SH-SY5Y (cell line): ENCODE measurements around the gene KCNJ5.
A peak's percentile ranks its signal among the peaks of the same experiment; 100 is the strongest.

Experiments
- GATA2 ChIP-seq: IDR thresholded peaks from 2 replicates; pipeline ENCODE4 v1.6.1; 2011; ENCODE audit warnings: mild to moderate bottlenecking, low read depth, low read length
- GATA3 ChIP-seq: IDR thresholded peaks from 2 replicates; pipeline ENCODE4 v1.6.1; 2011; ENCODE audit warnings: low read depth, mild to moderate bottlenecking, low read length, moderate library complexity

KCNJ5 gene

DNA sequence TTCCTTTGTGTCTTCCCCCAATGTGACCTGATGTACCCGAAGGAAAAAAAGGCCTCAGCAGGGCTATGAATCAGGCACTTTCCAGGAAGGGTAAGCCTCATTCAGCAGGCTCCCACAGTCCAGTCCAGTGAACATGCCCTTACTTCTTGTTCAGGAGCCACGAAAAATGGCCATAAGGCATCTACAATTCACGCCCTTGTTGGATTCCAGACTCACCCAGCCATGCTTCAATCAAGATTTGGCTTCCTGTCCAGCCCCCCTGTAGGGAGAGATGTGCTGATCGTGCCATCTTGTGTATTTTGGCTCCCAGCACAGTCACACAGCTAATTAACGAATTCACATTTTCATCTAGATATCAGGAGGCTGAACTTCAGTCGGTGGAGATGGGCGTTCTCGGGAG is 9.9 kb upstream of the KCNJ5 start:
- TF ChIP-seq GATA2, result no peak
- TF ChIP-seq GATA3, result no peak

DNA sequence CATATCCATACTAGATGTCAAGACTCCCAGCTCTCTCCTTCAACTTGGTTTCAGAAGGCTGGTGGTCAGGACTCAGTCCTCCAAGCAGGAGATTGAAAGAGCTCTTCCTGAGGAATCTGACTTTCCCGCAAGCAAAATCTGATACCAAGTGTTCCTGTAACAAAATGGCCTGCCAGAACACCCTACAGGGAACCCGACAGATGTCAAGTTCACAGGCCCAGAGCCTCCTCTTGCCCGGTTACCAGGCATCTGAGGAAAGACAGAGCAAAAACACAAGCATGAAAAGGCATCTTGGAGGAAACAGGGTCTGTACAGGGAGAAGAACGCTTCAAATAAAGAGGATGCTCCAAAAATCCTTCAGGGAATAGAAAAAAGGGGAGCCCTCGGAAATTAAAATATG is 8.7 kb upstream of the KCNJ5 start:
- no peak for TF ChIP-seq GATA3
- TF ChIP-seq GATA2, result no peak

DNA sequence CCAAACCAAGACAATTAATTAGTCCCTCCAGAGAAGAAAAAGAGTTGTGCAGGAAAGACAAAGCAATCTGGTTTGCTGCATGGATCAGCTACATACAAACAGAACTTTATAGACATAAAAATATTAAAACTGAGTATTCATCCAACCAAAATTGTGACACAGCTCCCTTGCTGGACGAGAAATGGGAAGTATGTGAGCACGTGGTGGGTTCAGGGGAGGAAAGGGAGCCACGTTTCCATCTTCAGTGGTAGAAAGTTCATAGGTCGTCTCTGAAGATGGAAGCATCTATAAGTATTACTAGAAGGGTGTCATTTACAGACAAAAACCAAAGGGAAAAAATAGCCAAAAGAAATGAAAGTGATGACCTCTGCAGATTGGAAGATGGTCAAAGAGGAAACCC is 7.1 kb upstream of the KCNJ5 start:
- no peak for TF ChIP-seq GATA2
- TF ChIP-seq GATA3, result no peak

DNA sequence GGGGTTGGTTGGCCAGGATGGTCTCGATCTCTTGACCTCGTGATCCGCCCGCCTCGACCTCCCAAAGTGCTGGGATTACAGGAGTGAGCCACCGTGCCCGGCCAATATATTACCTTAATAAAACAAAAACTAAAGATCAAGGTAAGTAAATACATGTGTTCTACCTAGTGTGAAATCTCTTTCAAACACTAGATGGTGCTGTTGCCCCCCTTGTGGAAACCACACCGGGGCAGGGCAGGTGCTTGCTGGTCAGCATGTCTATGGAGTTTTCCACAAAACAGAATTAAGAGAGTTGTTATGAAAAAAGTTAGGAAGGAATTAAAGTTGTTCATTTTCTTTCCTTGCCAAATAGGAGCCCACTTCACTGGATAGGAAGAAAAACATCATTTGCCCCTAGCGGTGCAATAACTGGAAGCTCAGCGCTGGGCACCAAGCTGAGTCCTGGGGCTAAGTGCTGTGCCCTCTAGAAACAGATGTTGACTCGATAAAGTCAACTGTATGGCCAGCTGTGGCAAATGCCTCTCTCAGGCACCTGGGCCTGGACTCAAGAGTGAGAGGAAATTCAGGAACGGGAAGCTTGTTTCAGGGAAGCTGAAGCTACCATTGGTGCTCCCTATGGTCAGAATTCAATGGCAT is 6.3 kb upstream of the KCNJ5 start:
- TF ChIP-seq GATA3 (no peak), GATA2 (no peak)

DNA sequence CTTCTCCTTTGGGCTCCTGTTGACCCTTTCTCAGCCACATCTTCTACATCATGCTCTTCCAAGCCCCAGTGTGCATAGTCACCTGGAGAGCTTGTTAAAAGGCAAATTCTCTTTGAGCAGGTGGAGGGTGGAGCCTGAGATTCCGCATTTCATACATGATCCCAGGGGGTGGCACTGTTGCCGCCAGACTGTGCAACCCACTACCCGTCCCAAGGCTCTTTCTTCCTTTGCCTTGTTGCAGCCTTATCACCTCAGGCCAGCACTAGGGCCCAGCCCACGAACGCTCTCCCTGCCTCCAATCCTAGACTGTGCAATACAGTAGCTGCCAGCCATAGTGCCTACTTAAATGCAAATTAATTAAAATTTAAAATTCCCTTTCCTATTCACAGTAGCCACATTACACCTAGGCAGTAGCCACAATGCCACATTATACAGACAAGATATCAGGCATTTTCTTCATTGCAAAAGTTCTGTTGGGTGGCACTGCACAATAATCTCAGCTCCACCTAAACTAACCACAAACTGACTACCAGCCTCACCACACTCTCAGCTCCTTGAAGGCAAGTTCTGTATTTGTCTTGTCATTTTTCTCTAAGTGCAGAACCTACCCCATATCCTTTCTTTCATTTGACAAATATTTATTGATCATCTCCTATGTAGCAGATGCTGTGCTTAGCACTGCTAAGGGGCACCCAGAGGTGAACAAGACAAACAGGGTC is 4.6 kb upstream of the KCNJ5 start:
- no peak for TF ChIP-seq GATA2
- TF ChIP-seq GATA3, result no peak

DNA sequence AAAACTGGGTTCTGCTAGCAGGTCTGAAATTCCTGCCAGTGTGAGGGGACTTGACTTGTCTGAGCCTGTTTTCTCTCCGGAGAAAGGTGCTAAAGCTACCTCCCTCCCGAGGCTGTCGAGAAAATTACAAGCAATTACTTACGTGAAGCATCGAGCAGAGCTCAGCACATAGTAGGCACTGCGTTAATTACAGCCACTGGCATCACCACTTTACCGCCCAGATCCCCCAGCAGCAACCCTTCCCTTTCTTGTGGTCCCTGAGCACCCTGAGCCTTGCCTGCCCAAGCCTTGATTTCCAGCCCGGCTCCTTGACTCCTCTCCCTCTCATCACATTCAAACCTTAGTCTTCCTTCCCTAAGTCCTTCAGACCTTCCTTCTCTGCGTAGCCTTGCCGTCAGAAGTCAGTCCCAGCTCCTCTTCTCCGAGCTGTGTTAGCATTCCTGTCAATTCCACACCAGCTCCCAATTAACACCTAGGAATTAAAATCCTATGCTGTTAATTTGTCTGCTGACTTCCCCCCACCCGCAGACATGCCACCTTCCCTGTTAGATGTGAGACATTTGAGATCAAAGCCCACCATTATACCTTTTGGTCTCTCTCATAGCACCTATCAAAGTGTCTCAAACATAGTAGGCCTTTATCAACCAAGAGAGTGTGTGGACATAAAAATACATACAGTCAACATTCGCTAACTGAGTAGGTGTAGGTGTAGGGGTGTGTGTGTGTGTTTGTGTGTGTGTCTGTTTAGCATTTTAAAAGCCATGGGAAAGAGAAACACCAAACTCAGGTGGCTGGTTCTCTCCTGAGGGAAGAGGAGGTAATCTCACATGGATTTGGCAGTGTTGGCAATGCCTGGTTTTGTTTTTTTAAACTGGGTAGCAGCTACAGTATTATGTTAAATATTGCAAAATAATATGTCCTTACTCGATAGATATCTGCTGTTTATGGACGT is 2.8 kb upstream of the KCNJ5 start:
- TF ChIP-seq GATA3 (no peak), GATA2 (no peak)

DNA sequence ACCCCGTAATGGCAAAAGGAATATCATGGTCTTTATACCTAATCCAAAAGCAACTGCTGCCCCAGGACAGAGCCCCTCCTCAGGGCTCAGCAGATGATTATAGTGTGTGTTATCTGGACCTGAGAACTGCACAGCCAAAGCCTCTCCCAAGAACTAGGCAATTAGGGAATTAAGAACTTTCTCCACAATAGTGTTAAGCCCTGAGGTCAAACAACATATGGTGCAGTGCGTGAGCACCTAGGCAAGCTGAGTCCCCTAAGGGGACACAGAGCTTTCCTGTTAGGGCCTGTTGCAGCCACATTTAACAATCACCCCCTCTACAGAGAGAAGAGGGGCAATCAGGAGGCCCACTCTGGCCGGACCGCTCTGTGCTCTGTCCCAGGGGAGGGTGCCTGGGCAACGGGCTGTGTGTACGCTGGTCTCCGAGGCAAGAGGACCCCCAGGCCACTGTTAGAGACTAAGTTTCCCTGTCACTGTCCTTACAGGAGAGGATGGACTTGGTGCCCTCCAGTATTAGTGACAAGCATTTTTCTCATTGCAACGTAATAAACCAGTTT is 1.4 kb upstream of the KCNJ5 start:
- no peak for TF ChIP-seq GATA3
- TF ChIP-seq GATA2, result no peak

DNA sequence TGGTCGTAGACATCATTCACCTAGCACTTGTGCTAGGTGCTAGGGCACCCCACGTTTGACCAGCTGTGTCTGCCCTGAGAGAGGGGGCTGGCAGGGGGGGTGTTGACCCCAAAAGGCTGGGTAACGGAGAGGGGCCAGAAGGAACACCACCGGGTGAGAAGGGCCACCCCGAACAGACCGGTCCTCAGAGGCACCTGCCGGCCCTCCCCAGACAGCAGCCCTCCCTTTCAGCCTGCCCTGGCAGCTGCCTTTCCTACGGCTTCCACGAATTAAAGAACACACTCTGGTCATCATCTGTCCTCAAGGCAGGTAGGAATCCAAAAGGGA is 977 bp upstream of the KCNJ5 start:
- TF ChIP-seq GATA3 (no peak), GATA2 (no peak)

DNA sequence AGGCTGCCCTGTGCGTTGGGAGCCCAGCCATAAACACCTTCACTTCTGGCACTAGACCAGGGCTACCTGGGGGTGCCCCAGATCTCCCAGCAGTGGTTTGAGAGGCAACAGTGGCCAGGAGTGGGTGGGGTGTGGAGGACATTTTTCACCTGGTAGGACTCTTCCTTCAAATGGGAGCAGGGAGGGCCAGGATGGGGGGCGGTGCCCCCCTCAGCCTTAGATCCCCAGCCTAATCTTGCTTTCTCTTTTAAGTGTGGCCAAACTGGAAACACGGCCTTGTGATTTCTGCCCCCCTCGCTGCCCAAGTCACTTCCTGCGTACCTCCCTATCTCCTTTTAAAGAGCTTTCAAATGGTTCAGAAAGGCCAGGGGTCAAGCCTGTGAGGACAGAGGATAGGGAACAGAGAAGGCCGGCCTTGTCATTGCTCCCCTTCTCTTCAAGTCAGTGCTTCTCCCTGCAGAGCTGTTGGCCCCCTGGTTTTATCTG is 800 bp downstream of the KCNJ5 start:
- no peak for TF ChIP-seq GATA2
- TF ChIP-seq GATA3, result no peak

DNA sequence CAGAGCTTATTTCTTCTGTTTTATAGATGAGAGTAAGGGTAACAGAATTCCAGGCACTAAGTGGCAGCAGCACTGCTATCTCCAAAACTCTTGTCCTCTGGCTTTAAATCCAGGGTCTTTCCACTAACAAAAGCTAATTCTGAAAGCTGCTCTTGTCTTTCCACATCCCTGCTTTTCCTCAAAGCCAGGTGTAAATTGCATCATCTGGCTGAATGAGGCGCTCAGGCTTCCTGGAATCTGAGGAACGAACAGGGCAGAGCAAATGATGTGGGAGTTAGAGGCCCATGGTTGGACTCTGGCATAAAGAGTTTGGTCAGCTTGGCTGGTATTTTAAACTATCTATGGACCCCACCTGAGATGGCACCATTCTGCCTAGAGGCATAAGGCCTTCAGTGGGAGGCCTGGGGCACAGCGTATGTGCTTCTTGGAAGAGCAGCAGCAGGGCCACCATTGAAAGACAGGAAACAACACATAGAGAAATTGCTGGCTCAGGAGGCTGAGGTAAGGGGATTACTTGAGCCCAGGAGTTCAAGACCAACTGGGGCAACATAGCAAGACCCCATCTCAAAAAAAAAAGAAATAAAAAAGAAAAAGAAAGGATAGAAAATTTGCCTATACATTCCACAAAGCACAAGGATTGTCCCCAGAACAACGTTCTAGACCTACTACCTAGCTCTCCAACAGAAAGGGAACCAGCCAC is 1.9 kb downstream of the KCNJ5 start:
- TF ChIP-seq GATA3 (no peak), GATA2 (no peak)

DNA sequence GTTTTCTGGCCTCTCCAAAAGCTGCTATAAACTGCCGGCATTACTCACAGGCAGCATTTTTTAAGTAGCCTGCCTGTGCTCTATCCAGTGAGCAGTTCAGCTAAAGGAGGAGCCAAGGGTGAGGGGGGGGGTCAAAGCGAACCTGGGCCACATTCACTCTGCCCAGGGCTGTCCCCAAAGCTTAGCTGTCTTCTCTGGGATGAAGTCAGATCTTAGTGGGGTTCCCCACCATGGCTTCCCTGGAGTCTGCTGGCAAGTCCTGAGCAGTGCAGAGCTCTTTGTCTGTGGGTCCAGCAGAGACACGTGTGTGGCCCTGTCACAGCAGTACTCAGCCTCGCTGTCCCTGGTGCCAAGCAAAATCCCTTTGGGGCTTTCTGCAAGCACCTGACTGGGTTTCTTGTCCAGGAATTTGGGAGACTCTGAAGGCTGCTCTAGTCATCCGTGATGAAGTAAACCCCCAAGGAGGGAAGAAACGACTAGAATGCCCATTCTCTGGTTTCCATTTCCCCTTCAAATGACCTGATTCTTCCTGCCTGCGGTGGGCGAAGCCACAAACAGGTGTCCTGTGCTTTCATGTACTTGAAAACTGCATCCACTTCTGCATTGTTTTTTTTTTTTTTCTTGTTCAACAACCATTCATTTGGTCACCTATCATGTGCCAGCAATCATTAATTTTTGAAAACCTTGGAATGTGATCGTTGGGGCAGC is 2.6 kb downstream of the KCNJ5 start:
- no peak for TF ChIP-seq GATA3
- no peak for TF ChIP-seq GATA2

DNA sequence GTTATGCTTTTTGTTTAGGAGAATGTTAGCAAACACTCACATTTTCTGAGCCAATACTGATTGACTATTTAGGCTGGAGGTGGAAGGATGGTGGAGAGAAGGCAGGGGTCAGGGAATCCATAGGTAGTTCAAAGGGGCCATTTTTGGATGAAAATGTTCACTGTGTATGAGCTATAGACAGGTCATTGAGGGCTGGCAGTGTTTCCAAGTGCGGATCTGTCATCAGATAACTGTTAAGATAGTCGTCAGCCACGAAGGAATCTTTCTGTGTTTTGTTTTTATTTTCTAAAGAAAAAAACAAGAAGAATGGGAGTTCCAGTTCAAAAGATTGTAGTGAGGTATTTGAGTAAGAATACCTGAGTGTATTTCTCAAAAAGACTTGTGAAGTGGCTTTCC is 3.1 kb downstream of the KCNJ5 start:
- TF ChIP-seq GATA2 (no peak), GATA3 (no peak)

DNA sequence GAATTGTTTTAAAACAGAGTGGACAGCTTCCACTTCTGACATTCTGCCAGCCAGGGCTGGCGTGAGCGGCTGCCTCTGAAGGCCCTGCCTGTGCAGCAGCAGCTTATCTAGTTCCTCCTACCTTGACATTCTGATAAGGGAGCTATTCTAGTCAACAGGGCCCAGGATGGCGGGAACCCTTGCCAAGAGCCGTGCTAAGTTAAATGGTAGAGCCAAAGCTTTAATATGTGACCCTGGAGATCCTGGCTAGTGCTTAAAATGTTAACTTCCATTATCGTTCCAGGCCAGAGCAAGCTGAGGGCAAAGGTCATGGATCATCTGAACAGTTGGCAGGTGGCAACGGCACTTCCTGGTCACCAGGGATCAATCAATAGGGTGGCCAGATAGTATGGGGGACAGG is 3.5 kb downstream of the KCNJ5 start:
- peak; percentile 43; the same call in 1 of the 2 replicates for TF ChIP-seq GATA2
- TF ChIP-seq GATA3, result no peak

DNA sequence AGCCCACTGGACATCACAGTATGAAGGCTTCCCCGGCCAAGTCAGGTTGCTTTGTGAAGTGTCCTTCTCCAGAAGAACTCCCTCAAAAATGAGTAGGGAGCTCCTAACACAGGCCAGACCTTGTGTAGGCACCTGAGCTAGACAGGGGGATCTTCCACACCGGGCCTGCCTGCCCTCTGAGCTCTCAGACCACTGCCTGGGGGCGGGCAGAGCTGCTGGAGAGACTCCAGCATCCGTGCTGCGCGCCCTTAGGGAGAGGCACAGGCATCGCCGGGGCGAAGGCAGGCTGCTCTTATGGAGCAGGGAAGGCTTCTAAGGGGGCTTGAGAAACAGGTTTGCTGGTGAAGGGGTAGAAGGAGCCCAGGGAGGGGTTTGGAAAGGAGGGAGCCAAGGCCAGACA is 4.4 kb downstream of the KCNJ5 start:
- TF ChIP-seq GATA2, result no peak
- no peak for TF ChIP-seq GATA3
